NCI-H1436 (cell line): ENCODE measurements around the gene C20orf96.
"Not testable (repeated sequence)": the region's sequence is repeated elsewhere in the genome, so short reads cannot be mapped to it uniquely, and the experiment has no call there.

Experiments
- DNase-seq: peaks from one replicate; lab custom pipeline; 2025; lab: John Stamatoyannopoulos, UW

The C20orf96 gene

DNA sequence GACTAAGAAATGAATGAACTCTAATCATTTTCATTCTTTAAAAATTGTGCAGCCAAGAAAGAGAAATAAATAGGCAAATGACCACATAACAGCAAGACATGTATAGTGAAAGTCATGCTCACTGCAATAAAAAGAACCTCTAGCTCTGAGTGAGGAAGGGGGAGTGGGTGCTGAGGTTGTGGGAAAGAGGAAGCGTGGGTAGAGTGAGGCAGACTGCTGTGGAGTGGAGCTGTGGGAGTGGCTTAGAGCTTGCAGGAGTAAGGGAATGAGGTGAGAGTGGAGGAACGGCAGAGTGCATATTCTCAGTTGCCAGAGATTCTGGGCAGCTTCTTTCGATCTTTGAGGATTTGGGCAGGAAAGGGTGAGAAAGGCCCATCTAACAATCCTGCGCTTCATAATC lies 53.1 kb downstream of the C20orf96 start:
- DNase-seq = no peak

DNA sequence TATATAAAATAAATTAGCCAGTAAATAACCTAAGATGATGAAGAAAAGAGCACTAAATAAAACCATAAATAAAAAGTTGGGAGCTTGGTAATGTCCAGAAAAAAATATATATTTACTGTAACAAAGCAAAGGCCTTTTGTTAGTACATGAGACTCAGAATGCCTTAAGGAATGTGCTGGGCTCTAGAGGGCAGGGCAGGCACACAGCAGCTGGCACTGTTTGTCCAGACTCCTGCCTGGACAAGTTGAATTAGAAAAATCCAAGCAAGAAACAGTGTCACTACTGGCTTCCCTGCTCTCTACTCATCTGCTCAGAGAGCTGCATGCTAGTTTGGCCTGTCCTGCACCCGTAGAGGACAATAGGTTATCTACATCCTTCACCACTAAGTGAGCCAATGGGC lies 54.7 kb downstream of the C20orf96 start:
- no peak for DNase-seq

DNA sequence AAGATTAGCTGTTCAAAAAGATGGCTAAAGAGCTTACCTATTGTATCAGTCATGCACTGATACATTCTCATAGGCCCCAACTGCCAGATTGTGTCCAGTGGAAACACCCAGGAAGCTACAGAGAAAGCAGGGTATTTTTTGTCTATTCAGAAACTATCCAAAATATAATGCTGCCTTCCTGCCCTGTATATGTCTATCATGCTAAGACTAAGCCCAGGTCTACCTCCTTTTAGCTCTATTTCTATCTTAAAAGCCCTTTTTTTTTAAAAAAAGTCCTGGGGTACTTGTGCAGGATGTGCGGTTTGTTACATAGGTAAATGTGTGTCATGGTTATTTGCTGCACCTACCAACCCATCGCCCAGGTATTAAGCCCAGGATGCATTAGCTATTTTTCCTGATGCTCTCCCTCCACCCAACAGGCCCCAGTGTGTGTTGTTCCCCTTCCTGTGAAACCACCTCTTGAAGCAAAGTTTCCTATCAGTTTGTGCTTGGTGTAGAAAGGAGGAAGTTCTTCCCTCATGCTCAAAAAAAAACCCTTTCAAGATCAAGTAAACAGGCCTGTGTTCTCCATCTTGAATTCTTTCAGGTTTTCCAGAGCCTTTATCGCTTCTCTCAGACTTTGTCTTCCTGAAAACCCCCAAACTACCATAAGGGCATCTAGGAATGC lies 63.0 kb downstream of the C20orf96 start:
- no peak for DNase-seq

DNA sequence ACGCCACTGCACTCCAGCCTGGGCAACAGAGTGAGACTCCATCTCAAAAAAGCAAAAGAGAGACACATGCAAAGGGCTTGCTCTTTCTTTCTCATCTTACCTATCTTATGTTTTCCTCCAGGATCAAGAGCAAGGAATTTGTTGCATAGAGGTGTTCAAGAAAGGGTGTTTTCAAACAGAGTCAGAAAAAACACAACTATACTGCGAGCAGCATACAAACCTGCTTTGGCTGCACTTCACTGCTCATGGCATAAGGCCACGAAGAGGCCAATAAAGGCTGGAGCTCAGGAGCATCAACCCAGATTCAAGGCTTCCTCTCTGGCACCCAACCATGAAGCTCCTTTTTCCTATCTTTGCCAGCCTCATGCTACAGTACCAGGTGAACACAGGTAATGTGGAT lies 63.6 kb downstream of the C20orf96 start, which contains the start of gene DEFB129:
TSS of gene DEFB129 (plus strand) at position 301 of the 400 bp plus-strand sequence. CDS start at position 332, 31 bp downstream.
- DNase-seq = no peak

DNA sequence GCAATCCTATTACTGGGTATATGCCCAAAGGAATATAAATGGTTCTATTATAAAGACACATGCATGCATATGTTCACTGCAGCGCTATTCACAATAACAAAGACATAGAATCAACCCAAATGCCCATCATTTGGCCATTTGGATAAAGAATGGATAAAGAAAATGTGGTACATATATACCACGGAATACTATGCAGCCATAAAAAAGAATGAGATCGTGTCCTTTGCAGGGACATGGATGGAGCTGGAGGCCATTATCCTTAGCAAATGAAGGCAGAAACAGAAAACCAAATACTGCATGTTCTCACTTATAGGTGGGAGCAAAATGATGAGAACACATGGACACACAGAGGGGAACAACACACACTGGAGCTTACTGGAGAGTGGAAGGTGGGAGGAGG lies 64.7 kb downstream of the C20orf96 start:
- not testable (repeated sequence) for DNase-seq

DNA sequence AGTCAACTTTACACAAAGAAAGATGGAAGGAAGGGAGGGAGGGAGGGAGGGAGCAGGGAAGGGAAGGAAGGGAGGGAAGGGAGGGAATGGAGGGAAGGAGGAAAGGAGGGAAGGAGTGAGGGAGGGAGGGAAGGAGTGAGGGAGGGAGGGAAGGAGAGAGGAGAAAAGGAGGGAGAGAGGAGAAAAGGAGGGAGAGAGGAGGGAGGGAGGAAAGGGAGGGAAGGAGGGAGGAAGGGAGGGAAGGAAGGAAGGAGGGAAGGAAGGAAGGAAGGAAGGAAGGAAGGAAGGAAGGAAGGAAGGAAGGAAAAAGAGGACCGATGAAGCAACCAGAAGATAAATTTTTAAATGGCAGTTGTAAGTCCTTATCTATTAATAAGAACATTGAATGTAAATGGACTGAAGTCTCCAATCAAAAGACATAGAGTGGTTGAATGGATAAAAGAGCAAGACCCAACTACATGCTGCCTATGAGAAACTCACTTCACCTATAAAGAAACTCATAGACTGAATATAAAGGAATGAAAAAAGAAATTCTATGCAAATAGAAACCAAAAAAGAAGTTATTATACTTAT lies 69.2 kb downstream of the C20orf96 start:
- no peak for DNase-seq
